Fibroblast of skin of back (primary cell): ENCODE results near the gene CALN1.

Experiments
- DNase-seq: peaks from one replicate; pipeline ENCODE4 v3.0.0-alpha.2; 2013

The CALN1 gene

DNA sequence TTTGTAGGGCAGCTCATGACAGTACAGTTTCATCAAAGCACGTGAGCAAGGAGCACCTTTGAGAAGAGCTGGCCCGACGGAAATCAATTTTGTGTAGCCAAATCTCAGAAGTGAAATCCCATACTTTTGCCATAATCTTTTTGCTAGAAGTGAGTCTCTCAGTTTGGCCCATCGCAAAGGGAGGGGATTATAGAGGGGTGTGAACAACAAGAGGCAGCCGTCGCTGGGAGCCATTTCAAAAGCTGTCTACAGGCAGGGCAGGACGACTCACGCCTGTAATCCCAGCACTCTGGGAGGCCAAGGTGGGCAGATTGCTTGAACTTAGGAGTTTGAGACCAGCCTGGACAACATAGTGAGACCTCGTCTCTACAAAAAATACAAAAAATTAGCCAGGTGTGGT, 680.4 kb downstream of the CALN1 start:
- DNase-seq: no peak
